Aorta (tissue), 5 donors: ENCODE measurements around the gene MCM3. TPM values are rescaled to one million over a fixed set of nuclear protein-coding genes. Genes with fewer than 3 reads are reported as not detected.
A peak's percentile ranks its signal among the peaks of the same experiment; 100 is the strongest.

ENCODE experiments used
- ATAC-seq: fragments of 200-7000 bp; cut with Tn5 transposase; one replicate; pipeline ENCODE4 v1.9.1; 2022; ENCODE audit warnings: moderate library complexity; ENCODE audit not compliant: low FRiP score
- DNase-seq, 2 donors: peaks; one replicate each; pipeline ENCODE4 v3.0.0-alpha.2; 2020
- H3K27ac ChIP-seq, 2 donors: one replicate each; pipeline ENCODE4 v1.5.1; 2013; ENCODE audit warnings: low read length in 2 of 2, mild to moderate bottlenecking in 2 of 2, moderate library complexity in 2 of 2, control low read depth in 1 of 2, inconsistent platforms in 1 of 2, low read depth in 1 of 2
- H3K27me3 ChIP-seq, 2 donors: one replicate each; pipeline ENCODE4 v1.6.1; 2013; ENCODE audit warnings: control low read depth in 1 of 2, low read length in 1 of 2, mild to moderate bottlenecking in 1 of 2, moderate library complexity in 1 of 2; ENCODE audit not compliant: insufficient read depth in 2 of 2, control insufficient read depth in 1 of 2
- H3K36me3 ChIP-seq, 2 donors: one replicate each; pipeline ENCODE4 v1.6.1; 2013; ENCODE audit warnings: control low read depth in 1 of 2, low read length in 1 of 2, mild to moderate bottlenecking in 1 of 2; ENCODE audit not compliant: insufficient read depth in 2 of 2, control insufficient read depth in 1 of 2
- H3K4me1 ChIP-seq, 2 donors: one replicate each; pipeline ENCODE4 v1.6.1; 2013; ENCODE audit warnings: low read length in 2 of 2, control low read depth in 1 of 2, mild to moderate bottlenecking in 1 of 2, moderate library complexity in 1 of 2; ENCODE audit not compliant: insufficient read depth in 2 of 2, control insufficient read depth in 1 of 2
- H3K4me3 ChIP-seq, 2 donors: one replicate each; pipeline ENCODE4 v1.5.1; 2013; ENCODE audit warnings: low read length in 2 of 2, control low read depth in 1 of 2, mild to moderate bottlenecking in 1 of 2
- H3K9me3 ChIP-seq: one replicate; pipeline ENCODE4 v1.6.1; 2013; ENCODE audit warnings: mild to moderate bottlenecking, low read length; ENCODE audit not compliant: control insufficient read depth
- whole genome bisulfite sequencing, 2 donors: extraction: QIAGEN DNeasy Blood & Tissue Kit; methylation state at CpG; one replicate each; pipeline ENCODE4 v1.1.7; 2013; 5-methylcytosine and 5-hydroxymethylcytosine counted together
- intact Hi-C, 2 donors: fragments of 100-400 bp; cut with DNase I; formaldehyde crosslinking; loops; one replicate each; pipeline versions ENCODE4 v1.14.2 to v1.15.0; 2022
- polyA plus RNA-seq, 2 donors: library from polyadenylated mRNA; stranded (reverse); fragments of 200-250 nt; gene quantifications; one replicate each; pipeline ENCODE4 v1.2.3, GENCODE V29; 2013
- total RNA-seq, 2 donors: library from RNA; stranded (reverse); fragmentation: NEBNext Ultra II Directional; extraction: Animal tissue kit (Norgen Biotek cat#: 25700); gene quantifications; one replicate each; pipeline ENCODE4 v1.2.1, GENCODE V29; 2021
- donor health status: healthy with polysubstance abuse.
- donor health status: Bipolar disorder and iron deficiency.
- donor health status: DM: no; HTN: no; CAD: no.
- donor health status: DM: no; HTN: no; CAD: no.
- donor health status: DM: yes; HTN: yes; CAD: no.

The MCM3 gene
- total and polyA plus RNA-seq, 4 donors, result 11.6 to 30.5 (median 23.0) TPM

- Histone ChIP-seq H3K27me3 (no peaks in the 10 kb centered on the region), H3K36me3 (no peaks in the 10 kb centered on the region), H3K9me3 (no peaks in the 10 kb centered on the region), H3K27ac (peak overlapping the region in 1 of 2 donors; percentile 88), H3K4me3 (no peak overlapping the region), H3K4me1 (no peaks in the 10 kb centered on the region)
- WGBS, 2 donors, result 87 to 89% methylated on average over 13 to 15 of the region's 15 CpGs
- intact Hi-C loops, result no loop called here
- no peak for ATAC-seq
- DNase-seq, result no peak
Observed at GRCh38 chr6:52305948-52306767, 21.6 kb upstream of the MCM3 start.

GRCh38 chr6:52305411-52305810 lies 20.9 kb upstream of the MCM3 start:
- Histone ChIP-seq H3K27ac (peak overlapping the region; percentile 13 to 88), H3K36me3 (no peaks in the 10 kb centered on the region), H3K27me3 (no peaks in the 10 kb centered on the region), H3K4me3 (no peak overlapping the region), H3K9me3 (no peaks in the 10 kb centered on the region), H3K4me1 (no peaks in the 10 kb centered on the region)
- ATAC-seq, result no peak
- intact Hi-C loops, result no loop called here
- no peak for DNase-seq
- 3 to 6% methylated on average over 6 of the region's 6 CpGs for WGBS, 2 donors

- no peak for DNase-seq
- Histone ChIP-seq H3K27ac (peak overlapping the region; percentile 13 to 88), H3K4me1 (no peaks in the 10 kb centered on the region), H3K27me3 (no peaks in the 10 kb centered on the region), H3K4me3 (no peak overlapping the region), H3K36me3 (no peaks in the 10 kb centered on the region), H3K9me3 (no peaks in the 10 kb centered on the region)
- 0 to 1% methylated on average over 1 of the region's 1 CpG for WGBS, 2 donors
- peak; percentile 80 for ATAC-seq
- intact Hi-C loops, result no loop called here
Observed at GRCh38 chr6:52304983-52305390, 20.4 kb upstream of the MCM3 start.

GRCh38 chr6:52303178-52303577 lies 18.6 kb upstream of the MCM3 start:
- Histone ChIP-seq H3K4me3 (no peak overlapping the region), H3K27ac (no peak overlapping the region), H3K4me1 (no peaks in the 10 kb centered on the region), H3K27me3 (no peaks in the 10 kb centered on the region), H3K36me3 (no peaks in the 10 kb centered on the region), H3K9me3 (no peaks in the 10 kb centered on the region)
- ATAC-seq (no peak), DNase-seq (no peak)
- WGBS, 2 donors, result 94 to 100% methylated on average over 1 of the region's 1 CpG
- intact Hi-C loops, result no loop called here

GRCh38 chr6:52301326-52301725 lies 16.8 kb upstream of the MCM3 start:
- no peaks in the 10 kb centered on the region for H3K9me3 ChIP-seq
- no peak overlapping the region for H3K4me3 ChIP-seq
- DNase-seq (no peak), ATAC-seq (no peak)
- WGBS, 2 donors, result 85 to 92% methylated on average over 1 of the region's 1 CpG
- no peaks in the 10 kb centered on the region for H3K36me3 ChIP-seq
- no peak overlapping the region for H3K27ac ChIP-seq
- no peaks in the 10 kb centered on the region for H3K27me3 ChIP-seq
- H3K4me1 ChIP-seq, result no peaks in the 10 kb centered on the region
- intact Hi-C loops, result no loop called here

GRCh38 chr6:52300489-52300931 lies 16.0 kb upstream of the MCM3 start:
- no peak overlapping the region for H3K4me3 ChIP-seq
- WGBS, 2 donors, result 94 to 95% methylated on average over 2 of the region's 2 CpGs
- no peaks in the 10 kb centered on the region for H3K9me3 ChIP-seq
- no peaks in the 10 kb centered on the region for H3K36me3 ChIP-seq
- H3K27me3 ChIP-seq, result no peaks in the 10 kb centered on the region
- no peak for DNase-seq
- intact Hi-C loops, result no loop called here
- H3K4me1 ChIP-seq, result no peaks in the 10 kb centered on the region
- ATAC-seq, result no peak
- no peak overlapping the region for H3K27ac ChIP-seq

GRCh38 chr6:52299653-52300052 lies 15.1 kb upstream of the MCM3 start:
- DNase-seq (no peak), ATAC-seq (no peak)
- Histone ChIP-seq H3K4me3 (no peak overlapping the region), H3K4me1 (no peaks in the 10 kb centered on the region), H3K36me3 (no peaks in the 10 kb centered on the region), H3K9me3 (no peaks in the 10 kb centered on the region), H3K27me3 (no peaks in the 10 kb centered on the region), H3K27ac (no peak overlapping the region)
- WGBS, 2 donors, result 89 to 93% methylated on average over 3 of the region's 3 CpGs
- intact Hi-C loops, result no loop called here

- ATAC-seq (no peak), DNase-seq (no peak)
- 82 to 84% methylated on average over 3 of the region's 3 CpGs for WGBS, 2 donors
- Histone ChIP-seq H3K4me3 (no peak overlapping the region), H3K36me3 (no peaks in the 10 kb centered on the region), H3K9me3 (no peaks in the 10 kb centered on the region), H3K27me3 (no peaks in the 10 kb centered on the region), H3K27ac (no peak overlapping the region), H3K4me1 (no peaks in the 10 kb centered on the region)
- intact Hi-C loops, result no loop called here
Observed at GRCh38 chr6:52297433-52297832, 12.9 kb upstream of the MCM3 start.

- intact Hi-C loops, result no loop called here
Observed at GRCh38 chr6:52293067-52293466, 8.5 kb upstream of the MCM3 start.

More at GRCh38 chr6:52293067-52293466, 8.5 kb upstream of the MCM3 start:
- Histone ChIP-seq H3K36me3 (no peaks in the 10 kb centered on the region), H3K27me3 (no peaks in the 10 kb centered on the region), H3K9me3 (no peaks in the 10 kb centered on the region), H3K27ac (no peak overlapping the region), H3K4me1 (no peaks in the 10 kb centered on the region), H3K4me3 (no peak overlapping the region)
- no peak for DNase-seq
- ATAC-seq, result no peak
